BJ (cell line): Measurements from ENCODE around the gene ZC3H6. TPM values are rescaled to one million over a fixed set of nuclear protein-coding genes. Genes with fewer than 3 reads are reported as not detected.

Source experiments
- CTCF ChIA-PET: fragments of 350-600 bp; formaldehyde crosslinking; extraction: SDS; loops from one replicate; lab custom pipeline; 2021; ENCODE audit warnings: antibody characterized with exemption, inconsistent platforms; lab: Yijun Ruan, JAX
- POLR2A ChIA-PET: fragments of 300-600 bp; sonication (Branson Sonifier 250); formaldehyde crosslinking; extraction: SDS; loops from one replicate; lab custom pipeline; 2021; ENCODE audit warnings: antibody characterized with exemption; lab: Charles Lee
- DNase-seq: peaks from one replicate; pipeline ENCODE4 v3.0.0-alpha.2; 2011; ENCODE audit warnings: low read depth
- H3K27me3 ChIP-seq: 2 replicates; pipeline ENCODE4 v1.6.0; 2011; ENCODE audit warnings: low read length; ENCODE audit not compliant: control insufficient read depth, insufficient read depth
- H3K36me3 ChIP-seq: 2 replicates; pipeline ENCODE4 v1.5.1; 2011; ENCODE audit warnings: low read length; ENCODE audit not compliant: control insufficient read depth, insufficient read depth
- H3K4me3 ChIP-seq: 2 replicates; pipeline ENCODE4 v1.5.1; 2011; ENCODE audit warnings: low read depth, mild to moderate bottlenecking, control low read depth, low read length
- CTCF ChIP-seq: IDR thresholded peaks from 2 replicates; pipeline ENCODE4 v1.5.1; 2011; ENCODE audit warnings: low read depth, mild to moderate bottlenecking, control low read depth, inconsistent platforms, low read length, moderate library complexity; ENCODE audit not compliant: insufficient read depth
- polyA plus RNA-seq: library from polyadenylated mRNA; depleted of rRNA; stranded (reverse); fragments of >200 nt; gene quantifications from 2 replicates; pipeline ENCODE4 v1.2.3, GENCODE V29; 2011

The ZC3H6 gene
- polyA plus RNA-seq, 1 experiment = 1.2 TPM

DNA sequence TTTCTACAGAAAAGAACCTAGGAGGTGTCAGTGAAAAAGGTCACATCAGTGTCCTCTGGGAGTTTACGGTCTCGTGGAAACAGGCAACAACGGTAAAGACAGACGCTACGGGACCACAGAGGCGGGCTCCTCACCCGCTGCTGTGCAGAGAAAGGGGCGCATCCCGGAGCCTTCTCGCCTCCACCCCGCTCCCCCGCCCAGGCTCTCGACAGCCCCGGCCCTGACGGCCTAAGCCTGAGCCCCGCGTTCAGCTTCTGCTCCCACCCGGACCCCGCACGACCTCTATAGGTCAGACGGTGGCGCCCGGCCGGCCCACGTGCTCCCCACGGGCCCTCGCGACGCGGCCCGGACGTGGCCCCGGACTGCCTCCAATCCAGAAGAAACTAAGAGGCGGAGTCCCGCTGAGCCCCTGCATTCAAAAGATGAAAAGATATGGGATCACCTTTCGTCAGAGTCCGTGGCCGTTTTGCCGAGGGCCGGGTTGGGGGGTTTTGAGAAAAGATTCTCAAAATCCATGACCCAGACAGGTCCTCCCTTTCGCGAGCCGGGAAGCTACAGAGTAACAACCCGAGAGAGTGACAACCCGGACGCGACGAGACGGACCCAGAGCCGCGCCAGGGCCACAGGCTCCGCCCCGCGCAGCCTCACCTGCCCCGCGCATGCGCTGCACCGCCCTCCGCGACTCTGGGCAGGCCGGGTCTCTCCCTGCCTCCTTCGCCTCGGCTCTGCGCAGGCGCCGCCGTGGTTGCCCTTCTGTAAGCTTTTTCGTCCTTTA, 20.7 kb upstream of the ZC3H6 start, which contains the start of gene ZC3H8:
Gene ZC3H8, minus strand, starts transcription at position 577 of the 775 bp plus-strand sequence. Its CDS starts 61 bp downstream, at position 516.
- no peak for TF ChIP-seq CTCF
- POLR2A ChIA-PET = no interaction called here
- no peaks in the 10 kb centered on the region for H3K36me3 ChIP-seq
- peak within 1 kb of the TSS; percentile 77 for H3K4me3 ChIP-seq
- CTCF ChIA-PET = interaction anchor here (0.9 to 1.0 kb wide), 2 partner anchors 9 to 132 kb away, joined by 3 read pairs; no protein-coding TSS in a partner anchor
- no peaks in the 10 kb centered on the region for H3K27me3 ChIP-seq
- peak; percentile 37 for DNase-seq

- DNase-seq = no peak
- TF ChIP-seq CTCF = no peak
- CTCF ChIA-PET = interaction anchor here (0.9 to 1.0 kb wide), 2 partner anchors 10 to 133 kb away, joined by 3 read pairs; no protein-coding TSS in a partner anchor
- Histone ChIP-seq H3K36me3 (no peaks in the 10 kb centered on the region), H3K4me3 (no peak overlapping the region), H3K27me3 (no peaks in the 10 kb centered on the region)
- POLR2A ChIA-PET = no interaction called here
These were observed 19.5 kb upstream of the ZC3H6 start for GRCh38 chr2:112255875-112256274.

- TF ChIP-seq CTCF = no peak
- Histone ChIP-seq H3K27me3 (no peaks in the 10 kb centered on the region), H3K36me3 (no peaks in the 10 kb centered on the region), H3K4me3 (no peak overlapping the region)
- CTCF ChIA-PET = no interaction called here
- DNase-seq = no peak
- POLR2A ChIA-PET = no interaction called here
These were observed 18.7 kb upstream of the ZC3H6 start for GRCh38 chr2:112256654-112257053.

GRCh38 chr2:112257575-112257974, 17.8 kb upstream of the ZC3H6 start:
- DNase-seq = no peak
- no peak for TF ChIP-seq CTCF
- ChIA-PET POLR2A (no interaction called here), CTCF (no interaction called here)
- H3K4me3 ChIP-seq = no peak overlapping the region
- no peaks in the 10 kb centered on the region for H3K27me3 ChIP-seq
- no peaks in the 10 kb centered on the region for H3K36me3 ChIP-seq

DNA sequence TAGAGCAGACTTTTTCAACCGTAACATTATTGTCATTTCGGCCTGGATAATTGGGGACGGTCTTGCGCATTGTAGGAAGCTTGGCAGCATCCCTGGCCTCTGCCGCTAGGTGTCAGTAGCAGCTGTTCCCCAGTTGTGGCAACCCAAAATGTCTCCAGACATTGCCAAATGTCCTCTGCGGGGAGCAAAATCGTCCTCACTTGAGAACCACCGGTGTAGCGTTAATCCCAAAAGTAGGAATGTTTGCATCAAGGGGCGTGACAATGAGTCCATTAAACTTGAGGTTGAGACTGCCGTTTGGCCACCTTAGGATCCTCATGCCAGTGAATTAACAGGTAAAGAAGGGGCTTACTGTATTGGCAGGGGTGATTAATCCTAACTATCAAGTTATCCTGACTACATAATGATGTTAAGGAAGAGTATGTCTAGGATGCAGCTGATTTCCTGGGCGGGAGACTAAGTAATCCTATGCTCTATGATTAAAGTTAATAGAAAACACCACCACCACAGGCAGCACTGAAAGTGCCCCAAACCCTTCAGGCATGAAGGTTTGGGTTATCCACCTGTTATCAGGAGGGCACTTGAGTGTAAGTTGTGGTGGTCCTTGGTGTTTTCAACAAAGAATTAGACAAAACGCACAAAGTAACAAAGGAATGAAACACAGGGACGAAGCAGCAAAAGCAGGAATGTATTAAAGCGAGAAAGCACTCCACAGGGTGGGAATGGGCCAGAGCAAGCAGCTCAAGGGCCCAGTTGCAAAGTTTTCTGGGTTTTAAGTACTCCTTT, 15.7 kb upstream of the ZC3H6 start:
- peak; percentile 9 for DNase-seq
- POLR2A ChIA-PET = no interaction called here
- Histone ChIP-seq H3K4me3 (no peak overlapping the region), H3K36me3 (no peaks in the 10 kb centered on the region), H3K27me3 (no peaks in the 10 kb centered on the region)
- CTCF ChIA-PET = interaction anchor here (0.6 to 2.9 kb wide), 20 partner anchors 9 to 372 kb away, joined by 3 to 16 read pairs (median 4); no protein-coding TSS in a partner anchor
- peak; percentile 98 for TF ChIP-seq CTCF
